Hypothalamus (tissue), 51 donors: ENCODE data around the gene PRR23B.

Experiments
- DNase-seq, 51 donors: peaks; one replicate each; lab custom pipeline; 2025; lab: John Stamatoyannopoulos, UW

The PRR23B gene

GRCh38 chr3:138975351-138975750 lies 45.4 kb downstream of the PRR23B start:
- DNase-seq, result no peak

DNA sequence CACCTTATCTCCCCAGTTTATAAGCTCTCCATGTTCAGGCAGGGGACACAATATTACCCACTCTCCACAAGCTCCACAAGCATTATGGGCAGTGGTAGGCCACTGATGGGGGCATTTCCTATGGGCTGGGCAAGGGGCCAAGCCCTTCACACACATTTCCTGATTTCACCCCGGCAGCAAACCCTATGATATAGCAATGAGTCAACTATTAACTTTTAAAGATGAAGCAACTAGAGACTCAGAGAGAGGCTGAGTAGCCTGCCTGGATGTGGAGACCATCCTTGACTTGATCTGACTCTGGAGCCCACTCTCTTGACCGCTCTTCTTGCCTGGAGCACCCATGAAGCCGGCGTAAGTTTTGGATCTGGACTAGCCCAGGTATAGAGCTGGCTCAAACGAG lies 46.3 kb downstream of the PRR23B start:
- no peak for DNase-seq

- no peak for DNase-seq
These were observed 47.8 kb downstream of the PRR23B start for GRCh38 chr3:138972941-138973340.

GRCh38 chr3:138971766-138972320 lies 48.9 kb downstream of the PRR23B start:
- DNase-seq, result no peak
